NCI-H2227 (cell line): ENCODE measurements around the gene RAVER1.
"Not testable (repeated sequence)": the region's sequence is repeated elsewhere in the genome, so short reads cannot be mapped to it uniquely, and the experiment has no call there.

ENCODE experiments used
- DNase-seq: peaks from one replicate; lab custom pipeline; 2025; ENCODE audit not compliant: unreplicated experiment; lab: John Stamatoyannopoulos, UW

RAVER1 gene

DNA sequence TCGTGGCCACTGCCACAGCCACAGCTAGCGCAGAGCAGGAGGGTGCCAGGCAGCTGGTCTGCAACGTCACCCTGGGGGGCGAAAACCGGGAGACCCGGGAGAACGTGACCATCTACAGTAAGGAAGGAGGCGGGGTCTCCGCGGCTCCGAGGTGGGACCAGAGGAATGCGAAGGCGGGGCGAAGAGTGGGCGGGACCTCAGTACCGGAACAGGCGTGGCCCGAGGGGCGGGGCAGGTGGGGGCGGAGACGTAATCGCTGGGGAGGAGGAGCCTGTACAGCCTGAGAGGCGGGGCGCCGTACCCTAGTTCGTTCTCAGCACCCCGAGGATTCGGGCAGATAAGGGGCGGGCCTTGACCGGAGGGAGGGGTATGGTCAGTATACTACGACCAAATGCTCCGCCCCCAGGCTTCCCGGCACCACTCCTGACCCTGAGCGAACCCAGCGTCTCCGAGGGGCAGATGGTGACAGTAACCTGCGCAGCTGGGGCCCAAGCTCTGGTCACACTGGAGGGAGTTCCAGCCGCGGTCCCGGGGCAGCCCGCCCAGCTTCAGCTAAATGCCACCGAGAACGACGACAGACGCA, 41.0 kb downstream of the RAVER1 start:
- peak; percentile 66 for DNase-seq

DNA sequence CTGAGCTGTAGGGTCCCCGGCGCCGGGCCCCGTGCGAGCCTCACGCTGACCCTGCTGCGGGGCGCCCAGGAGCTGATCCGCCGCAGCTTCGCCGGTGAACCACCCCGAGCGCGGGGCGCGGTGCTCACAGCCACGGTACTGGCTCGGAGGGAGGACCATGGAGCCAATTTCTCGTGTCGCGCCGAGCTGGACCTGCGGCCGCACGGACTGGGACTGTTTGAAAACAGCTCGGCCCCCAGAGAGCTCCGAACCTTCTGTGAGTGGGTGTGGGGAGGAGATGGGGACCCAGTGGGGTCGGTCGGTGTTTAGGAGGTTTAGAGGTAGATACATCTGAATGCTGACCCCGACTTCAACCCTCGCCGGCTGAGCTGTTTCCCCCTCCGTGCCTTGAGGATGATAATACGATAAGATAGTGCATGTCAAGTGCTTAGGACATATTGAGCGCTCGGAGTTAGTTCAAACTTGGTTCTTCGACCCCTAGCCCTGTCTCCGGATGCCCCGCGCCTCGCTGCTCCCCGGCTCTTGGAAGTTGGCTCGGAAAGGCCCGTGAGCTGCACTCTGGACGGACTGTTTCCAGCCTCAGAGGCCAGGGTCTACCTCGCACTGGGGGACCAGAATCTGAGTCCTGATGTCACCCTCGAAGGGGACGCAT, 41.6 kb downstream of the RAVER1 start:
- no peak for DNase-seq

DNA sequence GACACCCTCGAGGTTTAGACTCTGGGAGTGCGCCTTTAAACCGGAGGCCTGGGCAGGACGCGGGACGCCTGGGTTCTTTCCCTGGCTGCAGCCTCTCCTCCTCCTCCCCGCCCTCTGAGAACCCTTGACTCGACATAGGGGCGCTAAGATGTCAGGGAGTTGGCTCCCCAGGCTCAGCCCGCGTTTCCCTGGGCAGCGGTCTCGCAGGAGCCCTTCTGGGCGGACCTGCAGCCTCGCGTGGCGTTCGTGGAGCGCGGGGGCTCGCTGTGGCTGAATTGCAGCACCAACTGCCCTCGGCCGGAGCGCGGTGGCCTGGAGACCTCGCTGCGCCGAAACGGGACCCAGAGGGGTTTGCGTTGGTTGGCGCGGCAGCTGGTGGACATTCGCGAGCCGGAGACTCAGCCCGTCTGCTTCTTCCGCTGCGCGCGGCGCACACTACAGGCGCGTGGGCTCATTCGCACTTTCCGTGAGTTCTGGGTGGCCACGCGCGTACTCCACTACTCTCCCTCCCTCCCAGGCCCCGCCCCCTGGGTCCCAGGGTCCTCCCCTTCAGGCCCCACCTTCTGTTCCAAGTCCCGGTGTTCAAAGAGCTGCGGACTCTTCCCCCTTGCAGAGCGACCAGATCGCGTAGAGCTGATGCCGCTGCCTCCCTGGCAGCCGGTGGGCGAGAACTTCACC, 42.3 kb downstream of the RAVER1 start:
- DNase-seq = peak; percentile 53

DNA sequence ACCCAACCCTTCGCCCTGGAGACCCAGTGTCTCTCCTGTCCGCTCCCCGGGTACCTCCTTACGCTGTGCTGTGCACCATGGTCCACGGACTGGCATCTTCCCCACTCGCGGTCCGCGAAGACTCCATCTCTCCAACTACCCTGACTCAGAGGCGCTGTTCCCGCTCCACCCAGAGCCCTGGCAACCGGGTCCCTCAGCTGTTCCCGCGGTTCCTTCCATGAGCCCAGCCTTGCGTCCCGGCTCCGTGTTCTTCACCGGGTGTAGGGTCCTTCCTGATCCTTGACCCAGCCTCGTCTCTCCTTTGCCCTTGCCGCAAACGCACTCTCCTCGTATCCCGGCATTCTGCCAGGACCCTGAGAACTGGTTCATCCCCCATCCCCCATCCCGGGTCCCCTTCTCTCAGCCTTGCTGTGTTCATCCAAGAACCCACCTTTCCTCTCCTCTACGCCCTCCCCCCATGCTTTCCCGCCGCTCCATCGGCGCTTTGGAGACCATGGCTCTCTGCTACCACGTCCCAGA, 42.9 kb downstream of the RAVER1 start:
- peak; percentile 15 for DNase-seq

DNA sequence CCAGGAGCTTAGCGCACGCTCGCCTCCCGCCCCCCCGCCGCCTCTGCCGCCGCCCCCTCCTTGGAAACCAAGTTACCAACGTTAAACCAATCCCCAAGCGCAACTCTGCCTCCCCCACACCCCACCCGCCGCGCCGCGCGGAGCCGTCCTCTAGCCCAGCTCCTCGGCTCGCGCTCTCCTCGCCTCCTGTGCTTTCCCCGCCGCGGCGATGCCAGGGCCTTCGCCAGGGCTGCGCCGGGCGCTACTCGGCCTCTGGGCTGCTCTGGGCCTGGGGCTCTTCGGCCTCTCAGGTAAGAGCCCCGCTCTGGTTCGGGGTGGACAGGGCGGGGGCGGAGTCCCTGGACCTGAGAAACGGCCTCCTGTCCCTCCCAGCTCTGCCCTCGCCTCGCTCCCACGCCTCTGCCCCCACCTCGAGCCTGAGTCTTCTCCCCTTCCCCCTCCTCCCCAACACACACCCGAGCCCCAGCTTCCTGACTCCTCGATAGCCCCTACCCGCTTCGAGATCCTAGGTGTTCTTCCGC, 43.4 kb downstream of the RAVER1 start, which contains the start of gene ICAM5:
Gene ICAM5 (plus strand): TSS at position 117 of the 521 bp plus-strand sequence. CDS start 92 bp downstream, at position 209.
- DNase-seq = no peak

DNA sequence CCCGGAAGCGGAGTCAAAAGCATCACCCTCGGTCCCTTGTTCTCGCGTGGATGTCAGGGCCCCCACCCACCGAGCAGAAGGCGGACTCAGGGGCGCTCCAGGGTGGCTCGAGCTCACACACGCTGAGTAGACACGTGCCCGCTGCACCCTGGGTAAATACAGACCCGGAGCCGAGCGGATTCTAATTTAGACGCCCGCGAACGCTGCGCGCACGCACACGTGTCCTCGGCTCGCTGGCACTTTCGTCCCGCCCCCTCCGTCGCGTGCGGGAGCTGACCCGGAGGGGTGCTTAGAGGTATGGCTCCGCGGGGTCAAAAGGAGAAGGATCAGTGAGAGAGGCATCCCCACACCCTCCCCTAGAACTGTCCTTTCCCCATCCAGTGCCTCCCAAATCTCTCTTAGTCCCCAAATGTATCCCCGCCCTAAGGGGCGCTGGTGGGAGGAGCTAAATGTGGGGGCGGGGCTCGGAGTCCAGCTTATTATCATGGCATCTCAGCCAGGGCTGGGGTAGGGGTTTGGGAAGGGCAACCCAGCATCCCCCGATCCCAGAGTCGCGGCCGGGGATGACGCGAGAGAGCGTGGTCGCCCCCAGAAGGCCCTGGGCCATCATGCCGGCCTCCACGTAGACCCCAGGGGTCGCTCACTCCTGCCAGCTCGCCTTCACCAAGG, 44.0 kb downstream of the RAVER1 start:
- DNase-seq = peak; percentile 86

DNA sequence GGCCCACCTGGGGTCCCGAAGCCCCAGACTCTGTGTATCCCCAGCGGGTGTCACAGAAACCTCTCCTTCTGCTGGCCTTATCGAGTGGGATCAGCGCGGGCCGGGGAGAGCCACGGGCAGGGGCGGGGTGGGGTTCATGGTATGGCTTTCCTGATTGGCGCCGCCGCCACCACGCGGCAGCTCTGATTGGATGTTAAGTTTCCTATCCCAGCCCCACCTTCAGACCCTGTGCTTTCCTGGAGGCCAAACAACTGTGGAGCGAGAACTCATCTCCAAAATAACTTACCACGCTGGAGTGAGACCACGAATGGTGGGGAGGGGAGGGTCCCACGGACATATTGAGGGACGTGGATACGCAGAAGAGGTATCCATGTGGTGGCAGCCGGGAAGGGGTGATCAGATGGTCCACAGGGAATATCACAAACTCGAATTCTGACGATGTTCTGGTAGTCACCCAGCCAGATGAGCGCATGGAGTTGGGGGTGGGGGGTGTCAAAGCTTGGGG, 44.6 kb downstream of the RAVER1 start:
- peak; percentile 57 for DNase-seq

DNA sequence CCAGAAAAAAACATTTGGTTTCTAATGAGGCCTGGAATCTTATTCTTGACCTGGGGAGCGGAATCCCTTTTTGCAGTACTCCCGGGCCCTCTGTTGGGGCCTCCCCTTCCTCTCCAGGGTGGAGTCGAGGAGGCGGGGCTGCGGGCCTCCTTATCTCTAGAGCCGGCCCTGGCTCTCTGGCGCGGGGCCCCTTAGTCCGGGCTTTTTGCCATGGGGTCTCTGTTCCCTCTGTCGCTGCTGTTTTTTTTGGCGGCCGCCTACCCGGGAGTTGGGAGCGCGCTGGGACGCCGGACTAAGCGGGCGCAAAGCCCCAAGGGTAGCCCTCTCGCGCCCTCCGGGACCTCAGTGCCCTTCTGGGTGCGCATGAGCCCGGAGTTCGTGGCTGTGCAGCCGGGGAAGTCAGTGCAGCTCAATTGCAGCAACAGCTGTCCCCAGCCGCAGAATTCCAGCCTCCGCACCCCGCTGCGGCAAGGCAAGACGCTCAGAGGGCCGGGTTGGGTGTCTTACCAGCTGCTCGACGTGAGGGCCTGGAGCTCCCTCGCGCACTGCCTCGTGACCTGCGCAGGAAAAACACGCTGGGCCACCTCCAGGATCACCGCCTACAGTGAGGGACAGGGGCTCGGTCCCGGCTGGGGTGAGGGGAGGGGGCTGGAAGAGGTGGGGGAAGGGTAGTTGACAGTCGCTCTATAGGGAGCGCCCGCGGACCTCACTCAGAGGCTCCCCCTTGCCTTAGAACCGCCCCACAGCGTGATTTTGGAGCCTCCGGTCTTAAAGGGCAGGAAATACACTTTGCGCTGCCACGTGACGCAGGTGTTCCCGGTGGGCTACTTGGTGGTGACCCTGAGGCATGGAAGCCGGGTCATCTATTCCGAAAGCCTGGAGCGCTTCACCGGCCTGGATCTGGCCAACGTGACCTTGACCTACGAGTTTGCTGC, 46.3 kb downstream of the RAVER1 start, which contains the start of gene ICAM4:
Gene ICAM4 (plus strand): TSS at position 153 of the 935 bp plus-strand sequence. CDS start 58 bp downstream, at position 211.
- no peak for DNase-seq

DNA sequence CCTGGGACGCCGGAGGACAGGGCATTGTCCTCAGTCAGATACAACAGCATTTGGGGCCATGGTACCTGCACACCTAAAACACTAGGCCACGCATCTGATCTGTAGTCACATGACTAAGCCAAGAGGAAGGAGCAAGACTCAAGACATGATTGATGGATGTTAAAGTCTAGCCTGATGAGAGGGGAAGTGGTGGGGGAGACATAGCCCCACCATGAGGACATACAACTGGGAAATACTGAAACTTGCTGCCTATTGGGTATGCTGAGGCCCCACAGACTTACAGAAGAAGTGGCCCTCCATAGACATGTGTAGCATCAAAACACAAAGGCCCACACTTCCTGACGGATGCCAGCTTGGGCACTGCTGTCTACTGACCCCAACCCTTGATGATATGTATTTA, 47.9 kb downstream of the RAVER1 start:
- no peak for DNase-seq

DNA sequence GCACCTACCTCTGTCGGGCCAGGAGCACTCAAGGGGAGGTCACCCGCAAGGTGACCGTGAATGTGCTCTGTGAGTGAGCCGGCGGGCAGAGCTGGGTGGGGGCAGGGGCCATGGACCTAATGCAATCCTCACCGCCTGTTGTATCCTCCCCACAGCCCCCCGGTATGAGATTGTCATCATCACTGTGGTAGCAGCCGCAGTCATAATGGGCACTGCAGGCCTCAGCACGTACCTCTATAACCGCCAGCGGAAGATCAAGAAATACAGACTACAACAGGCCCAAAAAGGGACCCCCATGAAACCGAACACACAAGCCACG, 48.4 kb downstream of the RAVER1 start:
- no peak for DNase-seq

DNA sequence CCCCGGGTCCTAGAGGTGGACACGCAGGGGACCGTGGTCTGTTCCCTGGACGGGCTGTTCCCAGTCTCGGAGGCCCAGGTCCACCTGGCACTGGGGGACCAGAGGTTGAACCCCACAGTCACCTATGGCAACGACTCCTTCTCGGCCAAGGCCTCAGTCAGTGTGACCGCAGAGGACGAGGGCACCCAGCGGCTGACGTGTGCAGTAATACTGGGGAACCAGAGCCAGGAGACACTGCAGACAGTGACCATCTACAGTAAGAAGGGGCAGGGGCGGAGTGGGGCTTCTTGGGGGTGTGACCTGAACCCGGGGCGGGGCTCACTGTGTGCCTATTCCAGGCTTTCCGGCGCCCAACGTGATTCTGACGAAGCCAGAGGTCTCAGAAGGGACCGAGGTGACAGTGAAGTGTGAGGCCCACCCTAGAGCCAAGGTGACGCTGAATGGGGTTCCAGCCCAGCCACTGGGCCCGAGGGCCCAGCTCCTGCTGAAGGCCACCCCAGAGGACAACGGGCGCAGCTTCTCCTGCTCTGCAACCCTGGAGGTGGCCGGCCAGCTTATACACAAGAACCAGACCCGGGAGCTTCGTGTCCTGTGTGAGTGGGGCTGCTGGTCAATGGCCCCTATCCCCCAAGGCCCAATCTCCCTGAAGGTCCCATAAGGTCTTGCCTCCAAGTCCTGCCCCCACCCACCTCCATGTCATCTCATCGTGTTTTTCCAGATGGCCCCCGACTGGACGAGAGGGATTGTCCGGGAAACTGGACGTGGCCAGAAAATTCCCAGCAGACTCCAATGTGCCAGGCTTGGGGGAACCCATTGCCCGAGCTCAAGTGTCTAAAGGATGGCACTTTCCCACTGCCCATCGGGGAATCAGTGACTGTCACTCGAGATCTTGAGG, 49.0 kb downstream of the RAVER1 start:
- DNase-seq = no peak

DNA sequence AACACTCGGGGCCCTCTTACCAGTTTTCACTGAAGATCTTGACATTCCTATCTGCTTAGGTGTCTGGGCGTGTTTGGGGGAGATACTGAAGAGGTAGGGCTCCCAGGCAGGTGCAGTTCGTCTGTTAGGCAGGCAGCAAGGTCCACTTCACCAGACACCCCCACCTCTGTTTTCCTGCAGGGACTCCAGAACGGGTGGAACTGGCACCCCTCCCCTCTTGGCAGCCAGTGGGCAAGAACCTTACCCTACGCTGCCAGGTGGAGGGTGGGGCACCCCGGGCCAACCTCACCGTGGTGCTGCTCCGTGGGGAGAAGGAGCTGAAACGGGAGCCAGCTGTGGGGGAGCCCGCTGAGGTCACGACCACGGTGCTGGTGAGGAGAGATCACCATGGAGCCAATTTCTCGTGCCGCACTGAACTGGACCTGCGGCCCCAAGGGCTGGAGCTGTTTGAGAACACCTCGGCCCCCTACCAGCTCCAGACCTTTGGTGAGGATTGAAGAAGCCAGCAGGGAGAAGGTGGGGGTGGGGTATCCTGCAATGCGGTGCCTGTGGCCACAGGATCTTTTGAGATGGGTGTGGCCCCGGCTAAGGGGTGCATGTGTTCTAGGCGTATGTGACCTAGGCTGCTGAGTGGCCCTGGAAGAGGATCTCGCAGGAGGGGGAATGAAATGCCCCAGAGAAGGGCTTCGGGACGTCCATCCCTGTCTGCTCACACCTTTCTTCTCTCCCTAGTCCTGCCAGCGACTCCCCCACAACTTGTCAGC, 49.8 kb downstream of the RAVER1 start:
- no peak for DNase-seq

DNA sequence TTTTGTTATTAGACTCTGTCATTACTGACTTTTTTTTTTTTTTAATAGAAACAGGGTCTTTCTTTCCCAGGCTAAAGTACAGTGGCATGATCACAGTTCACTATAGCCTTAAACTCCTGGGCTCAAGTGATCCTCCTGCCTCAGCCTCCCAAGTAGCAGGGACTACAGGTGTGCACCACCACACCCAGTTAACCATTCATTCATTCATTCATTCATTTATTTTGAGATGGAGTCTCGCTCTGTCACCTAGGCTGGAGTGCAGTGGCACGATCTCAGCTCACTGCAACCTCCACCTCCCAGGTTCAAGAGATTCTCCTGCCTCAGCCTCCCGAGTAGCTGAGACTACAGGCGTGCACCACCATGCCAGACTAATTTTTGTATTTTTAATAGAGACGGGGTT, 51.3 kb downstream of the RAVER1 start:
- DNase-seq = not testable (repeated sequence)

DNA sequence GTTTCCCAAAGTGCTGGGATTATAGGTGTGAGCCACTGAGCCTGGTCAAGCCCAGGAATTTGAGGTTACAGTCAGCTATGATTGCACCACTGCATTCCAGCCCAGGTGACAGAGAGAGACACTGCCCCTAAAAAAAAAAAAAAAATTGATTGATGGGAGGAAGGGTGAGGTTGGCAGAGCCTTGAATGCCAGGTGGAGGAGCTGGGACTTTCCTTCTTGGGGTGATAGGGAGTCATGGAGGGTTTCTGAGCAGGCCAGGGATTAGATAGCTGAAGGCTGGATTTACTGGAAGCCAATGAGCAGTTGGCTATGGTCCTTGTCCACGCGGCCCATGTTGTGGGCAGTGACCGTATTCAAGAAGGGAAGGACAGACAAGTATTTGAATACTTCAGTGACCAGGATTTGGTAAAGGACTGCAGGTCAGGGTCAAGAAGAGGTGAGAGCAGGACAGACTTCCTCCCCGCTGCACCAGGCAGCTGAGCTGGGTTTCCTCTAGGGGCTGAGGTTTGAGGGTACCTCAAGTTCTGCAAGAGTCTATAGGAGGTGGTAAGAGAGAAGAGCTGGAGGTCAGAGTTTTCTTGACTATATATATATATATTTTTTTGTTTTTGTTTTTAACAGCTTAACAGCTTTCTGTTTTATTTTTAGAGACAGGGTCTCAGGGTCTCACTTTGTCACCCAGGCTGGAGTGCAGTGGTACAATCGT, 53.4 kb downstream of the RAVER1 start:
- no peak for DNase-seq

DNA sequence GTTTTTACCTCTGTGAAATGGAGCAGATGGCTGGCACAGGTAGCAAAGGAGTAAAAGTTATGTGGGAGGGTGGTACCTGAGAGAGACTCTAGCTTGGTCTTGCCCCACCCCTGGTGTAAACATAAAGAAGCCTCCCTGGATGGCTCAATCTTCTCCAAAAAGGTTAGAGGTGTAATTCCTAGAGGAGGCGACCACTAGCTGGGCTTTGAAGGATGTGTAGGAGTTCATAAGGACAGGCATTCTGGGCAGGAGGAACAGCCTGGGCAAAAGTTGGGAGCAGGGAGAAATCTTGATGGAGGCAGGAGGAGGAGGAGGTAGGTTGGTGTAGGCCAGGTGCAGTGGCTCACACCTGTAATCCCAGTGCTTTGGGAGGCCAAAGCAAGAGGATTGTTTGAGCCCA, 54.4 kb downstream of the RAVER1 start:
- no peak for DNase-seq

DNA sequence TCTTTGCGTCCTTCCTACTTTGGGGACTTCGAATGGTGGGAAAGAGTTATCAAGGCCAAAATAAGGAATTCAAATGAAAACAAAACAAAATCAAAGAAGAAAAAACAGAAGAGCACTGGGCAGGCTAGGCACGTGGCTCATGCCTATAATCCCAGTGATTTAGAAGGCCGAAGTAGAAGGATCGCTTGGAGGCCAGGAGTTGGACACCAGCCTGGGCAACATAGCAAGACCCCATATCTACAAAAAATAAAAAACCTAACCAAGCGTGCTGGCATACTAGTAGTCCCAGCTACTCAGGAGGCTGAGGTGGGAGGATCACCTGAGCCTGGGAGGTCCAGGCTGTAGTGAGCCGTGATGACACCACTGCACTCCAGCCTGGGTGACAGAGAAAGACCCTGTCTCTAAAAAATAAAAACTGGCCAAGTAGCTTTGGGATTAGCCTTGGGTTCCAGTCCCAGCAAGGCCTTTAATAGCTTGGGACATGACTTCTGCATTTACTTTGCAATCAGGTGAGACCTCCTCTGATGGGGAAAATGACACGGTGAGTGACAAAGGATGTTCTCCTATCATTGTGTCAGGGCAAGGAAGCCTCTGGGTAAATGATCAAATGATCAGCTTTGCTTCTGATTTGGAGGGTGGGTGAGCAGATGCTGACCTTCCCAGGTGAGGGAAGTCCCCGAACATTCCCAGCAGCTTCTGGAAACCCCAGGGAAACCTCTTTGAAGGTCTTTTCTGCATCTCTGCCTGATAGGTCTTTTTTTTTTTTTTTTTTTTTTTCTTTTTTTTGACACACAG, 55.3 kb downstream of the RAVER1 start:
- no peak for DNase-seq

DNA sequence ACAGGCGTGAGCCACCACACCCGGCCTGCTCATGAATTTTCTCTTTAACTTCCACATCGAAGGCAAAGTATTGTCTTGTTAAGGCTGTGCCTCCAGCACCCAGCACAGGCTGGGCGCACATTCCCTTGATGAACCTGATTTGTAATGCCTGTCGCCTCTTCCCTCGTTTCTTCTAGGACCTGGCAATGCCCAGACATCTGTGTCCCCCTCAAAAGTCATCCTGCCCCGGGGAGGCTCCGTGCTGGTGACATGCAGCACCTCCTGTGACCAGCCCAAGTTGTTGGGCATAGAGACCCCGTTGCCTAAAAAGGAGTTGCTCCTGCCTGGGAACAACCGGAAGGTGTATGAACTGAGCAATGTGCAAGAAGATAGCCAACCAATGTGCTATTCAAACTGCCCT, 58.7 kb downstream of the RAVER1 start:
- DNase-seq = no peak
